Lower leg skin (tissue), 3 donors: ENCODE measurements around the gene CYFIP1.

ENCODE experiments used
- POLR2A ChIP-seq, 2 donors: fragments of 450-650 bp; IDR thresholded peaks; one replicate each; pipeline ENCODE4 v1.6.1; 2016 to 2017; ENCODE audit warnings: antibody characterized with exemption in 2 of 2, mild to moderate bottlenecking in 1 of 2, moderate library complexity in 1 of 2
- TF ChIP-seq, protein P1 (sequence below), 3 donors: fragments of 450-650 bp; IDR thresholded peaks; one replicate each; pipeline ENCODE4 v1.5.1; 2016; ENCODE audit warnings: antibody characterized with exemption in 3 of 3, mild to moderate bottlenecking in 3 of 3, moderate library complexity in 2 of 3

DNA sequence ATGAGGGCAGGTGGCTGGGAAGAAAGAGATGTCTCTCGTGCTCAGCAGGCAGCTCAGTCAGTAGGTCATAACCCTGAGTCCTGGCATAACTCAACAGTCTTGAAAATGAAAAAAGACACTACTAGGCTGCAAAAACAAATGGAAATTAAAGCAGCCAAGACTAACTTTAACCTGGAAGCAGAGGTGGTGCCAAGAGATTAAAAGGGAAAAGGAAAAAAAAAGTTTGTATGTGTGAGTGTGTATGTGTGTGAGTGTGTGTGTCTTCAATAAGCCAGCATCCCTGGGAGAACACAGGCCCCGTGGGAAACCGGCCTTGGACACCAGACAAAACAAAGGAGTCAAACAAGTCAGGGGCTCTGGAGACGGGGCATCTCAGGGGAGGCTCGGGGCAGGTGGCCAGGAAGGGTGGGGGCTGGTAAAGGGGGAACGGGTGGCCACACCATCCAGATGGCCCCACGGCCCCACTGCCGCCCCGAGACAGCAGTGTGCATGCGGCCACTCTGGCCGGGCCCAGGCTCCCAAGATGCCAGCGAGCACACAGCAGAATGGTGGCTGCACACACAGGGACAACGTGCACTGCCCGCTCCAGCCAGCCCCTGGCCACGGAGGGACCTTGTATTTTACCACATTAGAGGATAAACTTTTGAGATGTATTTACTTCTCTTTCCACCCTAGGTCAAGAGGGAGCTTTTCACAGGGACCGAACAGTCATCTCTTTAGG is 23.8 kb downstream of the CYFIP1 start:
- TF ChIP-seq, protein P1, sequence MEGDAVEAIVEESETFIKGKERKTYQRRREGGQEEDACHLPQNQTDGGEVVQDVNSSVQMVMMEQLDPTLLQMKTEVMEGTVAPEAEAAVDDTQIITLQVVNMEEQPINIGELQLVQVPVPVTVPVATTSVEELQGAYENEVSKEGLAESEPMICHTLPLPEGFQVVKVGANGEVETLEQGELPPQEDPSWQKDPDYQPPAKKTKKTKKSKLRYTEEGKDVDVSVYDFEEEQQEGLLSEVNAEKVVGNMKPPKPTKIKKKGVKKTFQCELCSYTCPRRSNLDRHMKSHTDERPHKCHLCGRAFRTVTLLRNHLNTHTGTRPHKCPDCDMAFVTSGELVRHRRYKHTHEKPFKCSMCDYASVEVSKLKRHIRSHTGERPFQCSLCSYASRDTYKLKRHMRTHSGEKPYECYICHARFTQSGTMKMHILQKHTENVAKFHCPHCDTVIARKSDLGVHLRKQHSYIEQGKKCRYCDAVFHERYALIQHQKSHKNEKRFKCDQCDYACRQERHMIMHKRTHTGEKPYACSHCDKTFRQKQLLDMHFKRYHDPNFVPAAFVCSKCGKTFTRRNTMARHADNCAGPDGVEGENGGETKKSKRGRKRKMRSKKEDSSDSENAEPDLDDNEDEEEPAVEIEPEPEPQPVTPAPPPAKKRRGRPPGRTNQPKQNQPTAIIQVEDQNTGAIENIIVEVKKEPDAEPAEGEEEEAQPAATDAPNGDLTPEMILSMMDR (IDR thresholded peaks at IDR 0.05), result no peak
- TF ChIP-seq POLR2A (IDR thresholded peaks at IDR 0.05), result no peak
